GM19397 (cell line): ENCODE measurements around the gene CD180.

Source experiments
- ATAC-seq: cut with Tn5 transposase; IDR thresholded peaks from one replicate; pipeline ENCODE4 v1.9.1; 2021; ENCODE audit warnings: mild to moderate bottlenecking, moderate library complexity; ENCODE audit not compliant: unreplicated experiment

Gene CD180

GRCh38 chr5:67214036-67214435 lies 17.4 kb upstream of the CD180 start:
- ATAC-seq = no peak

- ATAC-seq = no peak
Observed at GRCh38 chr5:67211926-67212325, 15.3 kb upstream of the CD180 start.

GRCh38 chr5:67209141-67209771 lies 12.7 kb upstream of the CD180 start:
- peak; percentile 25 for ATAC-seq

- ATAC-seq = no peak
Observed at GRCh38 chr5:67208403-67208802, 11.8 kb upstream of the CD180 start.

- ATAC-seq = peak; percentile 80
Observed at GRCh38 chr5:67206929-67207328, 10.3 kb upstream of the CD180 start.

- ATAC-seq = peak; percentile 25
Observed at GRCh38 chr5:67206461-67206860, 9.9 kb upstream of the CD180 start.

- ATAC-seq = no peak
Observed at GRCh38 chr5:67205981-67206380, 9.4 kb upstream of the CD180 start.

GRCh38 chr5:67204821-67205220 lies 8.2 kb upstream of the CD180 start:
- ATAC-seq = no peak

GRCh38 chr5:67203701-67204074 lies 7.1 kb upstream of the CD180 start:
- ATAC-seq = no peak

- ATAC-seq = no peak
Observed at GRCh38 chr5:67202828-67203227, 6.2 kb upstream of the CD180 start.

GRCh38 chr5:67201897-67202549 lies 5.4 kb upstream of the CD180 start:
- no peak for ATAC-seq

- no peak for ATAC-seq
Observed at GRCh38 chr5:67200809-67201562, 4.4 kb upstream of the CD180 start.

GRCh38 chr5:67199859-67200258 lies 3.3 kb upstream of the CD180 start:
- ATAC-seq = no peak

GRCh38 chr5:67198917-67199316 lies 2.3 kb upstream of the CD180 start:
- no peak for ATAC-seq

GRCh38 chr5:67197536-67197935 lies 937 bp upstream of the CD180 start:
- ATAC-seq = no peak

GRCh38 chr5:67195406-67196275 lies 958 bp downstream of the CD180 start:
- no peak for ATAC-seq

GRCh38 chr5:67194166-67194565 lies 2.4 kb downstream of the CD180 start:
- no peak for ATAC-seq

- ATAC-seq = no peak
Observed at GRCh38 chr5:67193439-67193807, 3.2 kb downstream of the CD180 start.

GRCh38 chr5:67192719-67193438 lies 3.7 kb downstream of the CD180 start:
- no peak for ATAC-seq

- no peak for ATAC-seq
Observed at GRCh38 chr5:67190861-67191260, 5.7 kb downstream of the CD180 start.

- ATAC-seq = no peak
Observed at GRCh38 chr5:67190410-67190809, 6.2 kb downstream of the CD180 start.
